ENCODE measurements around the gene CST7.

DNA sequence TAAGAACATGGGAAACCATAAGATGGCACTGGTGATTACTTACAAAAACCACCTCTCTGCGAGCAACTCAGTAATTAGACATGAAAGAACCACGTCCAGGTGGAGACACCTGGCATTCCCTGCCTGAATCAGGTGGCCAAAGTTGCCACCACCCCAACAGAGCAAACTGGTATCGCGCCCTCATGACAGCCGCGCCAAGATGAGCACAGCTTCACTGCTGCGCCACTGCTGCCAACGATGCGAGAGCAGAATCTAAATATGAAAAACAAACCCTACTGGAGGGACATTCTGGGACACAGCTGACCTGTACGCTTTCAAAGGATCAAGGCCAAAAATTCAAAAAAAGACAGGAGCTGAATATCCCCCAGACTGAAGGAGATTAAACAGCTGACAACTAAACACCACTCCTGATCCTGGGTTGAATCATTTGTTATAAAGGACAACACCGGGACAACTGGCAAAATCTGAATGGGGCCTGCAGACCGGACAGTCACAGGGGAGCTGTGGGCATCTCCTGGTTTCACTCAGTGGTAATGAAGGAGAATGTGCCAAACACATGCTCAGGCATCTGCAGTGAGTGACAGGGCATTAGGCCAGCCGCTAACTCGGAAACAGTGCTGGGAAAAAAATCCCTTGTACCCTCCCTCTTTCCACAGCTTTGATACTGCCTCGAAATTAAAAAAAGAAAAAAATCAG is 17.4 kb downstream of the CST7 start:
- TF ChIP-seq, protein P1, sequence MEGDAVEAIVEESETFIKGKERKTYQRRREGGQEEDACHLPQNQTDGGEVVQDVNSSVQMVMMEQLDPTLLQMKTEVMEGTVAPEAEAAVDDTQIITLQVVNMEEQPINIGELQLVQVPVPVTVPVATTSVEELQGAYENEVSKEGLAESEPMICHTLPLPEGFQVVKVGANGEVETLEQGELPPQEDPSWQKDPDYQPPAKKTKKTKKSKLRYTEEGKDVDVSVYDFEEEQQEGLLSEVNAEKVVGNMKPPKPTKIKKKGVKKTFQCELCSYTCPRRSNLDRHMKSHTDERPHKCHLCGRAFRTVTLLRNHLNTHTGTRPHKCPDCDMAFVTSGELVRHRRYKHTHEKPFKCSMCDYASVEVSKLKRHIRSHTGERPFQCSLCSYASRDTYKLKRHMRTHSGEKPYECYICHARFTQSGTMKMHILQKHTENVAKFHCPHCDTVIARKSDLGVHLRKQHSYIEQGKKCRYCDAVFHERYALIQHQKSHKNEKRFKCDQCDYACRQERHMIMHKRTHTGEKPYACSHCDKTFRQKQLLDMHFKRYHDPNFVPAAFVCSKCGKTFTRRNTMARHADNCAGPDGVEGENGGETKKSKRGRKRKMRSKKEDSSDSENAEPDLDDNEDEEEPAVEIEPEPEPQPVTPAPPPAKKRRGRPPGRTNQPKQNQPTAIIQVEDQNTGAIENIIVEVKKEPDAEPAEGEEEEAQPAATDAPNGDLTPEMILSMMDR (IDR thresholded peaks at IDR 0.05), result no peak
- no peak for TF ChIP-seq POLR2A (IDR thresholded peaks at IDR 0.05)
- no peak for TF ChIP-seq POLR2AphosphoS5 (IDR thresholded peaks at IDR 0.05)

Data from suprapubic skin (tissue), 4 donors.